Skeletal muscle satellite cell (primary cell): ENCODE measurements around the gene FKBP4.

Source experiments
- H3K27me3 ChIP-seq: 2 replicates; pipeline ENCODE4 v1.7.0; 2013; ENCODE audit warnings: low read length; ENCODE audit not compliant: control insufficient read depth, insufficient read depth
- H3K36me3 ChIP-seq: 2 replicates; pipeline ENCODE4 v1.7.0; 2013; ENCODE audit warnings: mild to moderate bottlenecking, control low read depth, low read length; ENCODE audit not compliant: insufficient read depth
- H3K4me1 ChIP-seq: 2 replicates; pipeline ENCODE4 v1.7.0; 2013; ENCODE audit warnings: low read length; ENCODE audit not compliant: control insufficient read depth, insufficient read depth
- H3K4me2 ChIP-seq: 2 replicates; pipeline ENCODE4 v1.7.0; 2013; ENCODE audit warnings: mild to moderate bottlenecking, low read length
- H3K4me3 ChIP-seq: 2 replicates; pipeline ENCODE4 v1.7.0; 2013; ENCODE audit warnings: low read length
- H3K9ac ChIP-seq: 2 replicates; pipeline ENCODE4 v1.7.0; 2013; ENCODE audit warnings: mild to moderate bottlenecking, low read depth, low read length, moderate library complexity
- H3K9me3 ChIP-seq: replicated peaks from 2 replicates; pipeline ENCODE4 v1.7.0; 2013; ENCODE audit warnings: mild to moderate bottlenecking, control low read depth, low read length

The FKBP4 gene

GRCh38 chr12:2803635-2804392, 9.0 kb downstream of the FKBP4 start:
- Histone ChIP-seq H3K9me3 (no peaks in the 10 kb centered on the region), H3K4me3 (no peak overlapping the region), H3K36me3 (peaks cover 54% of the 10 kb centered on the region), H3K4me2 (no peak overlapping the region), H3K9ac (no peak overlapping the region), H3K27me3 (no peaks in the 10 kb centered on the region), H3K4me1 (no peaks in the 10 kb centered on the region)

- Histone ChIP-seq H3K27me3 (no peaks in the 10 kb centered on the region), H3K9me3 (no peaks in the 10 kb centered on the region), H3K4me3 (no peak overlapping the region), H3K9ac (no peak overlapping the region), H3K4me2 (no peak overlapping the region), H3K36me3 (peaks cover 46% of the 10 kb centered on the region), H3K4me1 (no peaks in the 10 kb centered on the region)
These were observed 9.8 kb downstream of the FKBP4 start for GRCh38 chr12:2804393-2805142.

- H3K4me3 ChIP-seq, result no peak overlapping the region
- no peak overlapping the region for H3K4me2 ChIP-seq
- no peaks in the 10 kb centered on the region for H3K4me1 ChIP-seq
- no peak overlapping the region for H3K9ac ChIP-seq
- H3K9me3 ChIP-seq, result no peaks in the 10 kb centered on the region
- H3K36me3 ChIP-seq, result peaks cover 41% of the 10 kb centered on the region
- H3K27me3 ChIP-seq, result no peaks in the 10 kb centered on the region
These were observed 10.4 kb downstream of the FKBP4 start for GRCh38 chr12:2805143-2805520.

GRCh38 chr12:2806700-2807099, 11.9 kb downstream of the FKBP4 start:
- H3K9me3 ChIP-seq, result no peaks in the 10 kb centered on the region
- H3K27me3 ChIP-seq, result no peaks in the 10 kb centered on the region
- H3K4me2 ChIP-seq, result no peak overlapping the region
- H3K36me3 ChIP-seq, result peaks cover 25% of the 10 kb centered on the region
- H3K9ac ChIP-seq, result no peak overlapping the region
- peaks cover 2% of the 10 kb centered on the region for H3K4me1 ChIP-seq
- H3K4me3 ChIP-seq, result no peak overlapping the region

GRCh38 chr12:2811801-2812200, 17.0 kb downstream of the FKBP4 start:
- peaks cover 12% of the 10 kb centered on the region for H3K4me1 ChIP-seq
- H3K4me3 ChIP-seq, result peak overlapping the region; percentile 94
- peak overlapping the region; percentile 95 for H3K4me2 ChIP-seq
- H3K27me3 ChIP-seq, result no peaks in the 10 kb centered on the region
- no peaks in the 10 kb centered on the region for H3K9me3 ChIP-seq
- peak overlapping the region; percentile 95 for H3K9ac ChIP-seq
- H3K36me3 ChIP-seq, result no peaks in the 10 kb centered on the region

GRCh38 chr12:2812290-2813213, 17.8 kb downstream of the FKBP4 start, which contains the start of gene ITFG2:
Gene ITFG2 (plus strand): TSS chr12:2812668. CDS start chr12:2812761, 93 bp downstream.
- Histone ChIP-seq H3K36me3 (peaks cover 2% of the 10 kb centered on the region), H3K9ac (peak within 1 kb of the TSS; percentile 95), H3K27me3 (no peaks in the 10 kb centered on the region), H3K9me3 (no peaks in the 10 kb centered on the region), H3K4me2 (peak within 1 kb of the TSS; percentile 95), H3K4me3 (peak within 1 kb of the TSS; percentile 94), H3K4me1 (peaks cover 12% of the 10 kb centered on the region)

- Histone ChIP-seq H3K36me3 (peaks cover 11% of the 10 kb centered on the region), H3K9me3 (no peaks in the 10 kb centered on the region), H3K4me2 (peak overlapping the region; percentile 95), H3K4me1 (peaks cover 12% of the 10 kb centered on the region), H3K9ac (peak overlapping the region; percentile 95), H3K27me3 (no peaks in the 10 kb centered on the region), H3K4me3 (peak overlapping the region; percentile 94)
These were observed 18.7 kb downstream of the FKBP4 start for GRCh38 chr12:2813214-2814185.

- Histone ChIP-seq H3K9me3 (no peaks in the 10 kb centered on the region), H3K36me3 (peaks cover 56% of the 10 kb centered on the region), H3K4me3 (no peak overlapping the region), H3K4me1 (no peaks in the 10 kb centered on the region), H3K27me3 (no peaks in the 10 kb centered on the region), H3K4me2 (no peak overlapping the region), H3K9ac (no peak overlapping the region)
These were observed 25.0 kb downstream of the FKBP4 start for GRCh38 chr12:2819810-2820209.

GRCh38 chr12:2820432-2820831, 25.7 kb downstream of the FKBP4 start:
- Histone ChIP-seq H3K9ac (no peak overlapping the region), H3K27me3 (no peaks in the 10 kb centered on the region), H3K4me2 (no peak overlapping the region), H3K4me1 (no peaks in the 10 kb centered on the region), H3K36me3 (peaks cover 62% of the 10 kb centered on the region), H3K4me3 (no peak overlapping the region), H3K9me3 (no peaks in the 10 kb centered on the region)

GRCh38 chr12:2823483-2823882, 28.7 kb downstream of the FKBP4 start:
- H3K27me3 ChIP-seq, result no peaks in the 10 kb centered on the region
- no peak overlapping the region for H3K4me3 ChIP-seq
- no peaks in the 10 kb centered on the region for H3K9me3 ChIP-seq
- H3K36me3 ChIP-seq, result peaks cover 71% of the 10 kb centered on the region
- H3K9ac ChIP-seq, result no peak overlapping the region
- H3K4me1 ChIP-seq, result no peaks in the 10 kb centered on the region
- H3K4me2 ChIP-seq, result no peak overlapping the region
